NCI-H1417 (cell line): ENCODE data around the gene LSS.
A peak's percentile ranks its signal among the peaks of the same experiment; 100 is the strongest.

ENCODE experiments used
- DNase-seq, 3 experiments: peaks; one replicate each; lab custom pipeline; 2025; lab: John Stamatoyannopoulos, UW

Gene LSS

DNA sequence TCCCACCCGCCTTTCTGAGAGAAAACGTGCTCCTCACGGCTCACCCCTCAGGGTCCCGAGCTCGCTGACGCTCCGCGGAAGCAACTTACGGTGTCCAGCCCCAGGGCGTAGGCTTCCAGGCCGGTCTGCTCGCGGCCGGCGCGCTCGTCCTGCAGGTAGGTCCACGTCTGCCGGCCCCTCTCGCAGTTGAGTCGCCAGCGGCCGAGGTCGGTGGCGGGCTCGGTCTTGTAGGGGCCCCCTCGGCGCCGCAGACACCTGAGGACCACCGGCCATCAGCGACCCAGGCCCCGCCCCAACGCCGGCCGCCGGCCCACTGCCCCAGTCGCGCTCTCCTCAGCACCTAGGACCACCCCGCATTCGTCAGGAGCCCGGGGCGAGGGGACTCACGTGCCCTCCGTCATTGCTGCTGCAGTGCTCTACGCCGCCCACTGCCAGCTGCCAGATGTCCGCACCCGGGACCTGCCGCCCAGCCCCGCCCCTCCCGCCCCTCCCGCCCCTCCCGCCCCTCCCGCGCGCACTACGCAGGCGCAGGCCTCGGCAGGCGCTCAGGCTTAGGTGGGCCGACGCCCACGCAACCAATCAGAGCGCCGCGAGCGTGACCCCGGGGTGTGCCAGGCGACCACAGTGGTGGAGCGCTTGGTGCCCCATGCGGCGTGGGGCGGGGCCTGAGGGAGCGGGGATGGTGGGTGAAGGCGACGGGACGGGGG is at the start of gene LSS:
Gene LSS (minus strand): TSS at position 430 of the 707 bp plus-strand sequence. CDS start 29 bp downstream, at position 401.
- peak; percentile 98 to 99 (median 98) for DNase-seq

DNA sequence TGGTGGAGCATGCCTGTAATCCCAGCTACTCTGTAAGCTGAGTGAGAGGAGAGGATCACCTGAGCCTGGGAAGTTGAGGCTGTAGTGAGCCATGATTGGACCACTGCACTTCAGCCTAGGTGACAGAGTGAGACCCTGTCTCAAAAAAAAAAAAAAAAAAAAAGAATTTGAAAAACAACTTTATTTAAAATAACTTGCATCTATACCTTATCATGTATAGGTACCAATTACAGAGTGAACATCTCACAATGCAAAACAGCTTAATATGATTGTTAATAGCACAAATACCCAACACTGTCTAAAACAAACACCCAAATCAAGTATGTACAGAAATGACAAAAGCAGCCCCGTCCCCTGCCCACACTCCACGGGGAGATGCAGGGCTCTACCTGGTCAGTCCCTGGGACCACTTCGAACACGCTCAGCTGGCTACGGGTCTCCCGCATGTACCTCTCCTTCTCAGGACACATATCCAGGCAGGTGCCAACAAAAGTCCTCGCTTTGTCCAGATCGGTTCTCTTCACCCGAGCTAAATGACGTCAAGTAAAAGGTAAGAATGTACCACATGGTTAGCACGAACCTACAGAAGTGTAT is 46.3 kb upstream of the LSS start:
- DNase-seq, result no peak

DNA sequence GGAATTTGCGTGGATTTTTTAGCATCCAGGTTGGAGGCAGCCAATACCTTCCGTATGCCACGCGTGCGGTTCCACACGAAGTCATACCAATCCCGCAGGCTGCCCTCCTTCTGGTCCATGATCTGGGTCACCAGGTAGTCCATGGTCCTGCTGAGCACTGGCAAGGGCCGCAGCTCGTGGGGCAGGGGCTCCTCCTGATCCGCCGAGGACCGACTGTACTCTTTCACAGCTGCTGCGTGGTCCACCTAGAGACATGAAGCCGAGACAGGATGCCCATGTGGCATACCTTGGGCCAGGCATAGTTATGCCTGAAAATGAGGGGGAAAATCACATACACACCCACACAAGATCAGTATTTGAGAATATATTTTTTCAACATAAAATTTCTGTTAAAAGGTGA is 44.8 kb upstream of the LSS start:
- no peak for DNase-seq

DNA sequence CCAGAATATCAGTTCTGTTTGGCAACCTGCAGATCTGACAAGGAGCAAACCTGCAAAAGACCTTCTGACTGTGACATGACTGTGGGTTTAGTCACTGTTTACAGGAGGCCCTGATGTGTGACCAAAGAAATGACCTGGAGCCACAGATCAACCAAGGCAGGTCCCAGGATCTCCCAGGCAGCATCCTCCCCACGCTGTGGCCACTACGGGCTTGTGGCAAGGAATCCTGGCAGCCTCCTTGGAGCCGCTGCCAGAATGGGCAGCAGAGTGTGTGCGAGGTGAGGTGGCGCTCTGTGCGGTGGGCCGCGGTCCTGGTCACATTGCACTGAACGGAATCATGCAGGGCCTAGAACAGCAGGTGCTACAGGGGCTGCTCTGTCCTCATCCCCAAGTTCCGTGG is 40.9 kb upstream of the LSS start:
- no peak for DNase-seq

DNA sequence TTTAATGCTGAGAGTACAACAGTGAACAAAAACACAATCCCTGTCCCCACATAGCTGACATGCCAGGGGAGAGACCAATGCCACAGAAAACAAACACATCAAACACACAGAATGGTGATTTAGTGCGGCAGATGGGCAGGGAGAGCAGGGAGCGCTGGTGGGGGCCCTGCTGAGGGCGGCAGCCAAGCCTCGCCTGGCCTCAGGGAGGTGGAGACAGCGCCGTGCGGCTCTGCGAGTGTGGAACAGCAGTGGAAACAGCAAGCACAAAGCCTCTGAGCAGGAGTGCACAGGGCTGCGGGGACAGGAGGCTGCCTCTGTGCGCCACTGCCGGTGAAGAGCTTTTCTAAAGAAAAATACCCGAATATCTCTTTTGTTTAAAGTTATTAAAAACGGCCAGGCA is 39.8 kb upstream of the LSS start:
- DNase-seq, result no peak

DNA sequence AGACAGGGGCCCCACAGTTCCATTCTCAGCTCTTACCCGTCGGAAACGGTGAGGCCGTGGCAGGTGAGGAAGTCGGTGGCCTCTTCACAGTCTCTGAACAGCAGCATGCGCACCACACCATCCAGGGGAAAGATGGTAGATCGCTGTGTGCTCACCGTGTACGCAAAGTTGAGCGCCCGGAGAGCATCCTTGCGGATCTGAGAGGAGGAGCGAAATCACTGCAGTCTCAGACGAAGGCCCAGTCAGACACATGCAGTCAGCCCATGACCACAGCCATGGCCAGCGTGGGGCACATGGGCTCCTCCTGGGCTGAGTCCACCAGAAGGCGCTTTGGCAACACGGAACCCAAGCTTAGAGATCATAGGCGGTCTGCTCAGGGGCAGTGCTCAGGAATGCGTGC is 38.4 kb upstream of the LSS start:
- no peak for DNase-seq

DNA sequence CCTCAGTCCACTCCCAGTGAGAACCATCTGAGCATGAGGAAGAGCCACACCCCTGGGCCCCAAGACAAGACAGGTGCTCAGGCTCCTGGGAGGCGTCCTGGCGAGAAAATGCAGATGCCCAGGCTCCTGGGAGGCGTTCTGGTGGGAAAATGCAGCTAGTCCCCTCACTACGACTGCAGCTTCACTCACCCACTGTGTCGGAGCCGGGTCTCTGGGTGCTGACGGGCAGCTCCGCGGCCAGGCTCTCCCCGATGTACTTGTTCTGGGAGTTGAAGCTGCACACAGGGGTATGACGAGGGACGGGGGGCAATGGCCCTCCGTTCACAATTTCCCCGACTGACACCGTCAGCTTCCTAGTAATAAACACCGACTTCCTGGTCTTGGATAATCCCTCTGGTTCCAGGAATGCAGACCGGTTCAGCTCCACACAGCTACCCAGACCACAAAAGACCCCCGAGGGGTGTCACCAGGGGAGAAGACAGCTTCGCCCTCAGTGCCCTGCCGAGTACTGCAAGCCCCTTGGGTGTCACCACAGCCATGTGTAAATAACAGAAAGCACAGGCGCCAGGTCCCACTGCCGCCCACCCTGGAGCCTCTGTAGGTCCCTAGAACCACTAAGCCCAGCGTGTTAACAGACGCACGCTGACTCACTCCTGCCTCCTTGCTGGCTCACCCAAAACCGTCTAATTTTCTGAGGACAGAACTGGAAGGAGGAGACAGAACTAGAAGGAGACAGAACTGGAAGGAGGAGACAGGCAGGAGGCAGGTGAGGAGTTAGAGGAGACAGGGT is 37.4 kb upstream of the LSS start:
- no peak for DNase-seq

DNA sequence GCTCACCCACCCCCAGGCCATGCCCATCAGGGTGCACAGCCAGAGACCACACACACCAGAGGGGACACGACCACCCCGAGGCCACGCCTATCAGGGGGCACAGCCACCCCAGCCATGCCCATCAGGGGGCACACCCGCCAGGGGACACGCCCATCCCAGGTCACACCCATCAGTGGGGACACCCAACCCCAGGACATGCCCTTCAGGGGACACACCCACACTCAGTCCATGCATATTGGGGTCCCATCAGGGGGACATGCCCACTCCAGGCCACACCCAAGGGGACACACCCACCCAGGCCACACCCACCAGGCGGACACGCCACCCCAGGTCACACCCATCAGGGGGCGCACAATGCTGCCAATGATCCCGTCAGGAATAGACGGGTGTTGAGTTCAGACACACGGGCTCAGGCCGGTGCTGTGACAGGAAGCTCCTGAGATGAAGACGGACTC is 36.1 kb upstream of the LSS start:
- no peak for DNase-seq

DNA sequence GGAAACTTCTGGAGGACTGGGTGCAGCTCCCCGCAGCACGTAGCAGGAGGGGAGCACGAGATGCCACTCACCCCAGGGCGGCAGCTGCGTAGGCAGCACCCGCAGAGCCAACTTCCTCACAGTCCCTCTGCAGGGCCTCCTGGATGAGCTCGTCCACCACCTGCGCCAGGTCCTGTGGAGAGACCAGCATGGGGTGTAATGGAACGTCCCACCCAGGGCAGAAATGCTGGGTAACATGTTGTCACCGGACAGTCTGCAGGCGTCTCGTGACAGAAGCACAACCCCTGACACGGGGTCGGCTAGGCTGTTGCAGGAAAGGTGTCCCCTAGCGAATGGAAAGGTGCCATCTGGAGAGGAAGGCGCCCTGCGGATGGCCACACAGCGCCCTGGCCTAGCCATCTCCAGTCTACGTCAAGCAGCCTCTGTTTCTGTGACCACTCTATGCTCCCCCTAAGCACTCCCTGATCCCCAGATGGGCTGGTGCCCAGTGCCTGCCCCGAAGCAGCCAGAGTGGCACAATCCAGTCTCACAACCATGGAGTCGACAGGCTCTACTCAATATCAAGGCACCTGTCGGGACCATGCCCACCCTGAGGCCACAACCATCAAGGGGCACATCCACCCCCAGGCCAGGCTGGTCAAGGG is 35.6 kb upstream of the LSS start:
- no peak for DNase-seq

DNA sequence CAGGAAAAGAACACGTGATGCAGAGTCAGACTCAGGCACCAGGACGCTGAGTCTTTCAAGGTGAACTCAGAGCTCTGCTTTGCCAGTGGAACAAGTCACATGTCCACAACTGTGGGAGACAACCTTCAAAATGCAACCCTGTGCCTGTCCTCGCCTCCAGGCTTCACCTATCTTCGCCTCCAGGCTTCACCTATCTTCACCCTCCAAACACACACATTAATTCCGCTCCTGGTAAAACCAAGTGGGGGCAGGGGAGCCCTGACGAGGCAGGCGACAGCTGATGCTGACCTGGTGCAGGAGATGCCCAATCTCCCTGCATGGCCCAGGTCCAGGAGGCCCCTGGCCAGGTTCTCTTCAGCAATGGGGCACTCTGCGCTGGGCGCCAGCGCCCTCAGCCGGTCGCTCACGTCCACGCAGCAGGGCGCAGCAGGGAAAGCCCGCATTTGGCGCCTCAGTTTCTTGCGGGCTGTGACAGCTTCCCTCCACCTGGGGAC is 28.0 kb upstream of the LSS start:
- no peak for DNase-seq

DNA sequence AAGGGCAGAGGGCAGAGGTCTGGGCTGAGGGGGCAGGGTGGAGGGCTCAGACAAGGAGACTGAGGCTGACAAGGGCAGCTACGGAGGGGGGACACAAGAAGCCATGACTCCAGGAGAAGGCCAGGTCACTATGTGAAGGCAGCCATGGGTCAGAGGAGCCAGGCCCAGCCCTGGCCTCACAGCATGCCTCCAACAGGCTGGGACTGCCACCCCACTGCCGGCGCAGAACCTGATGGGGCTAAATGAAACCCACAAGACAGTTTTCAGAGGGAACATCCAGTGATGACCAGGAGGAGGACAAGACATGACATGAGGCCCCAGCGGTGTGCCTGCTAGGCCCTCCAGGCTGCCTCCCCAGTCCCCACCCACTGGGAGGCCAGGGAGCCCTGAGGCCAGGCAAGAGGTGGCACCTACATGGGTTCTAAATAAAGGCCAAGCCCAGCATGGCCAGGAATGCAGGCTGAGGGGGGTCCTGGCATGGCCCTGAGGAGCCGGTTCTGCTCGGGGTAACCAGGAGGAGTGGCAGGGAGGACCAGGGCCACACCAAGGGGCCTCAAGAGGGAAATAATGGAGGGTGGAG is 27.3 kb upstream of the LSS start:
- DNase-seq, result no peak

DNA sequence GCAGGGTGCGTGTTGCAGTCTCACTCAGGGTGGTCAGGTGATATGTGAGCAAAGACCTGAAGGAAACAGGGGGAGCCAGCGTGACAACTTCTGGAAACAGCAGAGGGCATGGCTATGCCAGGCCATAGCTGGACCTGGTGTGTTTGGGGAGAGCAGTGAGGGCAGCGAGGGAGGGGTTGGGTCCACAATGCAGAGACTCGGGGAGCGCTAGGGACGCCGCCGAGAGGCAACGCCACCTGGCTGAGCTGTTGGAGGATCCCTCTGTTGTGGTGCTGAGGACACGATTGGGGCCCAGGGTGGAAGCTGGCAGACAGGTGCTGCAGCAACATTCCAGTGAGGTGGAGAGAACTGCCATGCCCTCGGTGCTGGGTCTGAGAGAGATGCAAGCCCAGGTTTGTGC is 26.6 kb upstream of the LSS start:
- DNase-seq, result no peak

DNA sequence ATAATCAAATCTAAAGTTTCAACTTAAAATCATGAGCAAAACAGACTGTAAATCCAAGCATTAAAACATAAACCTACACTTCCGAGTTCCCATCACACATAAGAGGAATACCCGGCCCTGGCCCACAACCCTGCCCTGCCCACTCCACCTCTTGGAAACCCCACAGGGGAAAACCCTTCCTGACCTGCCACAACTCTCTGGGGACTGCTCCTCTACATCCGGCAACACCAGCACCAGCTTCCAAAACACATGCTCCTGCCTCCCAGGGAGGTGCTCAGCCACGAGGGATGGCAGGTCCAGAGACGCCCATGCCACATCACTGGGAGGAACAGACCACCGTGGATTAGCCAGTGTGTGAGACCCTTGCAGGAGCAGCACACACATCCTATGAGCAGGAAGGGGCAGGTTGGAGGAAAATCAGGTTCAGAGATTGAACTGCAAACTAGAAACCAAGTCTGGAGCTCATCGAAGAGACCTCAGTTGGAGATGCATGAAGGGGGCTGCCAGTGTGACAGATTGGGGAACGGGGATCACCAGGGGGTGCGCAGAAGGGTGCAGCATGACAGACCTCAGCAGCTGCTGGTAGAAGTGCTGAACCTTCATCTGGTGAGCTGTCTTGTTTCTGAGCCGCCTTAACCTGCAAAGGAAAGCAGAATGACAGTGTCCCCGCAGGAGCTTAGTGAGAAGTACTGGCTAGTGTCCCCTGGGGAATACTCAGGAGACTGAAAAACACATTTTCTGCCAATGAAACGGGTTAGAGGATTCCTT is 25.8 kb upstream of the LSS start:
- DNase-seq, result no peak

DNA sequence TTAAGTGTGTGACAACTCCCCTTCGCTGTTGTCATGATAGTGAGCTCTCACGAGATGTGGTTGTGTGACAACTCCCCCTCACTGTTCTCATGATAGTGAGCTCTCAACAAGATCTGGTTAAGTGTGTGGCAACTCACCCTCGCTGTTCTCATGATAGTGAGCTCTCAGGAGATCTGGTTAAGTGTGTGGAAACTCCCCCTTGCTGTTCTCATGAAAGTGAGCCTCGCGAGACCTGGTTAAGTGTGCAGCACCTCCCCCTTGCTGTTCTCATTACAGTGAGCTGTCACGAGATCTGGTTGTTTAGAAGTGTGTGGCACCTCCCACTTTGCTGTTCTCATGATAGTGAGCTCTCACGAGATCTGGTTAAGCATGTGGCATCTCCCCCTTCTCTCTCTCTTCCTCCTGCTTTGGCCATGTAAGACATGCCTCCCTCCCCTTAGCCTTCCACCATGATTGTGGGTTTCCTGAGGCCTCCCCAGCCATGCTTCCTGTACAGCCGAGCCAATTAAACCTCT is 25.1 kb upstream of the LSS start:
- peak in 1 of 3 experiments; percentile 43 for DNase-seq

DNA sequence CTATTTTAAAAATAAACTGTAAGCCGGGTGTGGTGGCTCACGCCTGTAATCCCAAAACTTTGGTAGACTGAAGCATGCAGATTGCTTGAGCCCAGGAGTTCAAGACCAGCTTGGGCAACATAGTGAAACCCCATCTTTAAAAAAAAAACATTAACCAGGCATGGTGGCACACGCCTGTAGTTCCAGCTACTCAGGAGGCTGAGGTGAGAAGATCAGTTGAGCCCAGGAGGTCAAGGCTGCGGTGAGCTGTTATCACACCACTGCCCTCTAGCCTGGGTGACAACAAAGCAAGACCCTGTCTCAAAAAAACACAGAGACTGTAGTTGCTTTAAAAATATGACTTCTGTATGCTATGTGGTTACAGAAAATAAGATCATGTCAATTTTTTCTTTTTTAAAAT is 24.3 kb upstream of the LSS start:
- DNase-seq, result no peak

DNA sequence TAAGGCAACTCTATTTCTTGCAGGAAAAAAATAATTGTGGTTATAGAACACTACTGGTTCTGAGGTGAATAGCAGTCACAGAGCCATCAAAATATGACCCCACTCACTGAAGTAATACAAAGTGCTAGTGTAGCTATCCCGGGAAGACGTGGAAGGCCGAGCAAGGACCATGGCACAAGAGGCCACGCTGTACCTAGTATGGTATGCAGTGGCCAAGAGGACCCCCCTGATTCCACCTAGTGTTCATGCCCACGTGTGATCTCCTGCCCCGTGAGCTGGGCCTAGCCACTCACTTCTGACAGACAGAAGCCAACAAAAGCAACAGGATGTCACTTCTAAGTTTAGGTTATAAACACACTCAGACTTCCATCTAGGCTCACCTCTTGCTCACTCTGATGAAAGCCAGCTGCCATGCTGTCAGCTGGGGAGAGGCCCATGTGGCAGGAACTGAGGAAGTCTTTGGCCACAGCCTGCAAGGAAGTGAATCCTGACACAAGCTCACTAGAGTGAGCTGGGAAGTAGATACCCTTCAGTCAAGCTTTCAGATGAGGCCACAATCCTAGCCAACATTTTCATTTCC is 21.7 kb upstream of the LSS start:
- no peak for DNase-seq

DNA sequence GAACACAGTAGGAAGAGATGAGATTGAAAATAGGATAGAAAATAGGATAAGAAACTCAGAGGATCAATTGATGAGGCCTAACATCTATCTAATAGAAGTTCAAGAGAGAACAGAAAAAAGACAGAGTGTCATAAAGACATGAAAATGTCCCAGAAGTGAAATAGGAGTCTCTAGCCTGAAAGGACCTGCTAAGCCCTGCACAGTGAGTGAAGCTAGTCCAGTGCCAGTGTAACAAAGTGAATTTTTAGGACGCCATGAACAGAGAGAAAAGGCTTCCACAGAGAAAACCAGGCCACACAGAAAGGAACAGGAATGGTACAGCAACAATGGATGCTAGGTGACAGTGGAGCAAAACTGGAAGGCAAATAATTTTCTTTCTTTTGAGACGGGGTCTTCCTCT is 20.3 kb upstream of the LSS start:
- DNase-seq, result no peak

DNA sequence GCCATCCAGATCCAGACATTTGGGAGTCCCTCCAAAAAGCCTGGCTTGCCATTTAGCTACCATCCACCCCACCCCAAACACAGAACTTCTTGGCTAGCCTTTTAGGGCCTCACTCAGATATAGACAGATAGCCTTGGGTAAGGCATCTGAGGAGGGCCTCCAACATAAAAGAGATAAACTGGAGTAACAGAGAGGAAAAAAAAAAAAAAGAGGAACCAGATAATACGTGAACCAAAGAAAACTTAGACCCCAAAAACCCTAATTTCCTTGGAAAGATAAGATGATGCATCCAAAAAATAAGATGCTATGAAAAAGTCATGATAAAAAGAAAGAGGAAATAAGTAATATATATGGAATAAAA is 19.8 kb upstream of the LSS start:
- no peak for DNase-seq

DNA sequence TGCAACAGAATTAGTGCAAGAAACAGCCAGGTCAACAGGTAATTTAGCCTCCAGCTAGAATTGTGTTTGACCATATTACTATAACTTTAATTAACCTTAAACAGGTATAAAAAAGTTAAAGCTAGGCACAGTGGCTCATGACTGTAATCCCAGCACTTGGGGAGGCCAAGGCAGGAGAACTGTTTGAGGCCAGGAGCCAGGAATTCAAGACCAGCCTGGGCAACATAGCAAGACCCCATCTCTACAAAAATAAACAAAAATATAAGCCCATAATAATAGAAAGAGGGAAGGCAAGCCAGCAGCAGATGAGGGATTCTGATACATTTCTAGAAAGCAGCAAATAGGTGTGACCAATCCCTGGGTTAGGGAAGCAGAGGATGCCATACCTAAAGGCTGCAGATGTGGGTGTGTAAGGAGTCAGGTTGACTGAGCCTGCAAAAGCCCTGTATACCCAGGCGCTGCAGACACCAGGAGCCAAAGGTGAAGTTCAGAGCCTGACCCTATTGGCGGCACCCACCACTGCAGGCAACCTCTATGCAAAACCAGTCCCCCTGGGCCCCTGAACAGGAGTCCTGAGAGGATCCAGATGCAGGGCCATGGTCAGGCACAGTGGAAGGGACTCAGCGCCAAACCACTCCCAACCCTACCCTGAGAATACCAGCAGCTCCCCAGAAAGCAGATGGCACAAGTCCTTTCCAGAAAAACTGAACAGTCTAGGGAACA is 19.3 kb upstream of the LSS start:
- no peak for DNase-seq

DNA sequence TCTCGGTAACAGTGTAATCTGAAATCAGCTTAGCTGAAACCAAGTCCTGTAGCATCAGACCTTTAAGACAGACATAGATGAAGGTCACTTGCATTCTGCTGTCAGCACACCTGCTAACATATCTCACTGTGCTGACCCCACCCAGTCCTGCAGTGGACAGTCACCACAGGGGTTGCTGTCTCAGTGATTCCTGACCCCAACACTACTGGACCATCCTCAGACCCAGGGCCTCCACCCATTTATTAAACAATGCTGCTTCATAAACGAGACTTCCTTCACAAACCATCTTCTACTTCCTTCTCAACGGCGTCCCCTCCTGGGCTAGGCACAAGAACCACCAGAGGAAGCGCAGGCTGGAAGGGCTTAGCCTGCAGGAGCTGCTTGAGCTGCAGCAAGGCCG is 17.8 kb upstream of the LSS start:
- no peak for DNase-seq
